Nephron (organoid): ENCODE data around the gene ARL2BP.
A peak's percentile ranks its signal among the peaks of the same experiment; 100 is the strongest.

Experiments used
- H3K27ac Mint-ChIP-seq, 3 experiments: 2 replicates each; pipeline ENCODE4 v1.8.0; 2020; ENCODE audit warnings: mixed read lengths in 3 of 3, mild to moderate bottlenecking in 2 of 3, moderate library complexity in 1 of 3
- H3K27me3 Mint-ChIP-seq: 2 replicates; pipeline ENCODE4 v1.8.0; 2021; ENCODE audit warnings: low read depth, mild to moderate bottlenecking, moderate library complexity, mixed read lengths
- H3K36me3 Mint-ChIP-seq: 2 replicates; pipeline ENCODE4 v1.8.0; 2020; ENCODE audit warnings: low read depth, mixed read lengths
- H3K4me1 Mint-ChIP-seq: 2 replicates; pipeline ENCODE4 v1.8.0; 2020; ENCODE audit warnings: mixed read lengths
- H3K4me3 Mint-ChIP-seq, 3 experiments: 2 replicates each; pipeline ENCODE4 v1.8.0; 2020; ENCODE audit warnings: mild to moderate bottlenecking in 3 of 3, mixed read lengths in 3 of 3, moderate library complexity in 2 of 3
- H3K9me3 Mint-ChIP-seq: 2 replicates; pipeline ENCODE4 v1.8.0; 2020; ENCODE audit warnings: mixed read lengths
- CTCF ChIP-seq, 3 experiments: fragments of 200-600 bp; sonication (generic); IDR thresholded peaks; one replicate each; pipeline ENCODE4 v1.5.0; 2021; ENCODE audit warnings: antibody characterized with exemption in 3 of 3; ENCODE audit not compliant: unreplicated experiment in 3 of 3

Gene ARL2BP

GRCh38 chr16:57278494-57278893 is 33.4 kb downstream of the ARL2BP start:
- TF ChIP-seq CTCF (IDR thresholded peaks at IDR 0.05; ENCODE audit: unreplicated experiment in 3 of 3): no peak
- H3K4me3 Mint-ChIP-seq: no peak overlapping the region
- H3K9me3 Mint-ChIP-seq: no peaks in the 10 kb centered on the region
- peaks cover 45% of the 10 kb centered on the region for H3K27me3 Mint-ChIP-seq
- H3K27ac Mint-ChIP-seq: no peak overlapping the region
- no peaks in the 10 kb centered on the region for H3K4me1 Mint-ChIP-seq
- H3K36me3 Mint-ChIP-seq: no peaks in the 10 kb centered on the region

- H3K27me3 Mint-ChIP-seq: peaks cover 55% of the 10 kb centered on the region
- no peak overlapping the region for H3K27ac Mint-ChIP-seq
- H3K4me3 Mint-ChIP-seq: no peak overlapping the region
- no peaks in the 10 kb centered on the region for H3K36me3 Mint-ChIP-seq
- H3K9me3 Mint-ChIP-seq: no peaks in the 10 kb centered on the region
- TF ChIP-seq CTCF (IDR thresholded peaks at IDR 0.05; ENCODE audit: unreplicated experiment in 3 of 3): no peak
- no peaks in the 10 kb centered on the region for H3K4me1 Mint-ChIP-seq
These were observed 35.0 kb downstream of the ARL2BP start for GRCh38 chr16:57279780-57280638.

GRCh38 chr16:57281791-57282190 is 36.7 kb downstream of the ARL2BP start:
- TF ChIP-seq CTCF (IDR thresholded peaks at IDR 0.05; ENCODE audit: unreplicated experiment in 3 of 3): no peak
- no peaks in the 10 kb centered on the region for H3K4me1 Mint-ChIP-seq
- no peaks in the 10 kb centered on the region for H3K9me3 Mint-ChIP-seq

GRCh38 chr16:57282510-57283213 is 37.6 kb downstream of the ARL2BP start:
- no peak for TF ChIP-seq CTCF (IDR thresholded peaks at IDR 0.05; ENCODE audit: unreplicated experiment in 3 of 3)
- Mint-ChIP-seq H3K36me3 (no peaks in the 10 kb centered on the region), H3K27ac (no peak overlapping the region), H3K4me1 (no peaks in the 10 kb centered on the region), H3K4me3 (peak overlapping the region in 2 of 3 experiments; percentile 79 to 86), H3K9me3 (no peaks in the 10 kb centered on the region), H3K27me3 (peaks cover 74% of the 10 kb centered on the region)

More at GRCh38 chr16:57281791-57282190, 36.7 kb downstream of the ARL2BP start:
- Mint-ChIP-seq H3K4me3 (no peak overlapping the region), H3K27me3 (peaks cover 67% of the 10 kb centered on the region), H3K27ac (no peak overlapping the region), H3K36me3 (no peaks in the 10 kb centered on the region)

GRCh38 chr16:57283214-57283958 is 38.3 kb downstream of the ARL2BP start:
- Mint-ChIP-seq H3K4me1 (no peaks in the 10 kb centered on the region), H3K9me3 (no peaks in the 10 kb centered on the region), H3K27ac (no peak overlapping the region), H3K27me3 (peaks cover 74% of the 10 kb centered on the region), H3K4me3 (peak overlapping the region; percentile 79 to 86 (median 79)), H3K36me3 (no peaks in the 10 kb centered on the region)
- TF ChIP-seq CTCF (IDR thresholded peaks at IDR 0.05; ENCODE audit: unreplicated experiment in 3 of 3): no peak
